ENCODE results near the gene CLMN. TPM values are rescaled to one million over a fixed set of nuclear protein-coding genes. Genes with fewer than 3 reads are reported as not detected.

The CLMN gene
- total and polyA plus RNA-seq, 9 of the 15 experiments (the other 6 are each of a cell fraction or from before 2014, with no cell fraction given): 0.01 to 0.18 (median 0.07) TPM; not detected in 4

DNA sequence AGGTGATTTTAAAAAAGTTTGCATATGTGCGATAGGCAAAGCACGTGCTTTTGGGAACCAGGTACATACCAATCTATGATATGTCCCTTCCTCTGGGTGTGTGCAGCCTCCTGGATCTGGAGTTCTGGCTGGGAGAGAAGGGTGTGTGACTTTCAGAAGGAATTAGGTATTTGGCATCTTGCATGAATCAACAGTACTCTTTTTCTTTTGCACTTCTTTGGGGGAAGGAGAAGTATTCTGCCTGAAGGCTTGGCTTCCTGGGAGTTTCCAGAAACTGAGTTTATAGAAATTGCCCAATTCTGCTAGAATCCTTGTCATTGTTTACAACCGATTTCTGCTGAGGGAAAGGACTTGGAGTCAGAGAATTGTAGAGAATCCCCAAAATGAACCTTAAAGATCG, 2.9 kb upstream of the CLMN start (continued):
- no peak for TF ChIP-seq ZNF76 (CRISPR knock-in tag; IDR thresholded peaks at IDR 0.05; ENCODE audit: borderline replicate concordance)
- no peak for TF ChIP-seq ZBED1 (IDR thresholded peaks at IDR 0.05)
- no peak for TF ChIP-seq KHSRP (IDR thresholded peaks at IDR 0.05)
- no peak for TF ChIP-seq ARID1B (IDR thresholded peaks at IDR 0.05)

DNA sequence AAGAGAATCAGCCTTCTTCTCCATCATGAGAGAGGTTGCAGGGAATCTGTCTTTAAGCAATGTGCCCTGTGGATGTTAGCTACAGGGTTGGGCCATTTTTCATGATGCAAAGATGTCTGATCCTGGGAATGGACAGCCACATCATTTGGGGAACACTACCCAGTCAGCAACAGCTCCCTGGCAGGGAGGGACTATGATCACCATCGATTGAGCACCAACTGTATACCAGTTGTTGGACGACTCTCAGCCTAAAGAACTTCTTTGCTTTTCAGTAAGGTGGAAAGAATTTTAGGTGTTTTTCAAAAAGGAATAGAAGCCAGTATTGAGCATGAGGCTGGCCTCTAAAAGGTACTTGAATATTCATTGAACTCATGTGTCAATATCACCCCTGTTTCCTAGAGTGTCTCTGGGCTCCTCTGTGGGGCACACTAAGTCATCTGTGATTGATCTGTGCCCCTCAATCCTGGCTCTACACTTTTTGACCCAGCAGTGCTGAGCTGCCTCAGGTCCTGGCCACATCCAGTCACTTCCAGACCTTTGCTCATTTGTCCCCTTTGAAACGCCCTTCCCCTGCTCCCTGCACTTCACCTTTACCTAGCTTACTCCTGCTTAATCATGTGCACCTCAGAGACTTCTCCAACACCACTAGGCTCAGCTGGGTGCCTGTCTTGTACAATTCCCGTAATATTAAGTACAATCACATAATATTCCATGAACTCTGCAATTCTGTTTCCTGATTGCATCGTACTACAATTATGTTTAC, 2.2 kb upstream of the CLMN start:
- Histone ChIP-seq H3K9me1 (ENCODE audit: control insufficient read depth, insufficient read depth, low read length) (no peaks in the 10 kb centered on the region), H2AFZ (ENCODE audit: low read depth, low read length) (no peak overlapping the region), H3K79me2 (ENCODE audit: control insufficient read depth, insufficient read depth, low read length) (no peaks in the 10 kb centered on the region), H3K36me3 (ENCODE audit: control insufficient read depth, insufficient read depth, low read length) (no peaks in the 10 kb centered on the region), H3K4me2 (ENCODE audit: insufficient read depth, low read length) (no peak overlapping the region), H3K4me1 (replicated peaks in 1 of 2; ENCODE audit: control insufficient read depth in 2 of 2, insufficient read depth in 2 of 2, low read length in 2 of 2) (peaks cover 0 to 12% of the 10 kb centered on the region in 2 experiments; a peak in 2 of 5 replicates), H3K9ac (ENCODE audit: insufficient read depth in 1 of 2, low read depth in 2 of 2, low read length in 2 of 2) (no peak overlapping the region), H3K9me3 (replicated peaks; ENCODE audit: control insufficient read depth, insufficient read depth, low read depth, low read length) (no peaks in the 10 kb centered on the region), H3K4me3 (no peak overlapping the region), H4K20me1 (replicated peaks; ENCODE audit: control insufficient read depth, insufficient read depth, low read length) (no peaks in the 10 kb centered on the region), H3K27ac (ENCODE audit: extremely low read depth, low read depth, low read length) (no peak overlapping the region), H3K27me3 (ENCODE audit: control insufficient read depth in 2 of 2, insufficient read depth in 2 of 2, low read length in 2 of 2) (peaks cover 0 to 22% of the 10 kb centered on the region in 2 experiments; a peak in 2 of 5 replicates)
- DNase-seq (ENCODE audit: extremely low read depth in 1 of 4, low spot score in 3 of 4) (no peak), FAIRE-seq (no peak), ATAC-seq (no peak)
- BruUV-seq (replicated peaks): no TSS peak
- POLR2A ChIA-PET: interaction anchor here (0.6 to 0.9 kb wide), 2 partner anchors 12 to 674 kb away, joined by 3 read pairs; no protein-coding TSS in a partner anchor
- in situ Hi-C loops (cut with MboI) (no loop called here), intact Hi-C loops (cut with micrococcal nuclease) (no loop called here)
- CTCF ChIA-PET (ENCODE audit: low intra/inter-chr PET ratio): no interaction called here
- WGBS (ENCODE audit: insufficient coverage, low coverage, missing lambda C conversion rate): 0% methylated on average over 5 of the region's 5 CpGs
- TF ChIP-seq MAFG (tag; conservative IDR thresholded peaks at IDR 0.05) (no peak), PHF21A (IDR thresholded peaks at IDR 0.05; ENCODE audit: borderline replicate concordance, low read depth) (no peak), ZNF134 (CRISPR knock-in tag; conservative IDR thresholded peaks at IDR 0.05) (no peak), ZNF830 (CRISPR knock-in tag; IDR thresholded peaks at IDR 0.05) (no peak), ZNF76 (CRISPR knock-in tag; IDR thresholded peaks at IDR 0.05; ENCODE audit: borderline replicate concordance) (no peak), PHB2 (IDR thresholded peaks at IDR 0.05; ENCODE audit: low read depth) (no peak), ZNF586 (CRISPR knock-in tag; conservative IDR thresholded peaks at IDR 0.05) (no peak)
- TF ChIP-seq, protein P1, sequence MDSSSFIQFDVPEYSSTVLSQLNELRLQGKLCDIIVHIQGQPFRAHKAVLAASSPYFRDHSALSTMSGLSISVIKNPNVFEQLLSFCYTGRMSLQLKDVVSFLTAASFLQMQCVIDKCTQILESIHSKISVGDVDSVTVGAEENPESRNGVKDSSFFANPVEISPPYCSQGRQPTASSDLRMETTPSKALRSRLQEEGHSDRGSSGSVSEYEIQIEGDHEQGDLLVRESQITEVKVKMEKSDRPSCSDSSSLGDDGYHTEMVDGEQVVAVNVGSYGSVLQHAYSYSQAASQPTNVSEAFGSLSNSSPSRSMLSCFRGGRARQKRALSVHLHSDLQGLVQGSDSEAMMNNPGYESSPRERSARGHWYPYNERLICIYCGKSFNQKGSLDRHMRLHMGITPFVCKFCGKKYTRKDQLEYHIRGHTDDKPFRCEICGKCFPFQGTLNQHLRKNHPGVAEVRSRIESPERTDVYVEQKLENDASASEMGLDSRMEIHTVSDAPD (CRISPR knock-in tag; IDR thresholded peaks at IDR 0.05): no peak
- TF ChIP-seq, protein P2, sequence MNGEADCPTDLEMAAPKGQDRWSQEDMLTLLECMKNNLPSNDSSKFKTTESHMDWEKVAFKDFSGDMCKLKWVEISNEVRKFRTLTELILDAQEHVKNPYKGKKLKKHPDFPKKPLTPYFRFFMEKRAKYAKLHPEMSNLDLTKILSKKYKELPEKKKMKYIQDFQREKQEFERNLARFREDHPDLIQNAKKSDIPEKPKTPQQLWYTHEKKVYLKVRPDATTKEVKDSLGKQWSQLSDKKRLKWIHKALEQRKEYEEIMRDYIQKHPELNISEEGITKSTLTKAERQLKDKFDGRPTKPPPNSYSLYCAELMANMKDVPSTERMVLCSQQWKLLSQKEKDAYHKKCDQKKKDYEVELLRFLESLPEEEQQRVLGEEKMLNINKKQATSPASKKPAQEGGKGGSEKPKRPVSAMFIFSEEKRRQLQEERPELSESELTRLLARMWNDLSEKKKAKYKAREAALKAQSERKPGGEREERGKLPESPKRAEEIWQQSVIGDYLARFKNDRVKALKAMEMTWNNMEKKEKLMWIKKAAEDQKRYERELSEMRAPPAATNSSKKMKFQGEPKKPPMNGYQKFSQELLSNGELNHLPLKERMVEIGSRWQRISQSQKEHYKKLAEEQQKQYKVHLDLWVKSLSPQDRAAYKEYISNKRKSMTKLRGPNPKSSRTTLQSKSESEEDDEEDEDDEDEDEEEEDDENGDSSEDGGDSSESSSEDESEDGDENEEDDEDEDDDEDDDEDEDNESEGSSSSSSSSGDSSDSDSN (IDR thresholded peaks at IDR 0.05; ENCODE audit: borderline replicate concordance in 1 of 2, low read depth in 2 of 2, low read length in 2 of 2): no peak
- TF ChIP-seq, protein P3, sequence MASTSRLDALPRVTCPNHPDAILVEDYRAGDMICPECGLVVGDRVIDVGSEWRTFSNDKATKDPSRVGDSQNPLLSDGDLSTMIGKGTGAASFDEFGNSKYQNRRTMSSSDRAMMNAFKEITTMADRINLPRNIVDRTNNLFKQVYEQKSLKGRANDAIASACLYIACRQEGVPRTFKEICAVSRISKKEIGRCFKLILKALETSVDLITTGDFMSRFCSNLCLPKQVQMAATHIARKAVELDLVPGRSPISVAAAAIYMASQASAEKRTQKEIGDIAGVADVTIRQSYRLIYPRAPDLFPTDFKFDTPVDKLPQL (IDR thresholded peaks at IDR 0.05; ENCODE audit: extremely low read depth, insufficient read length): no peak

Data from K562 (cell line).